DOHH2 (cell line): ENCODE results near the gene MEGF11.

ENCODE experiments used
- H3F3A ChIP-seq: fragments of 200-600 bp; sonication (generic), shearing (Covaris generic); 2 replicates; pipeline ENCODE4 v1.6.0; 2016; ENCODE audit warnings: antibody characterized with exemption, mild to moderate bottlenecking; ENCODE audit not compliant: control insufficient read depth, insufficient read depth
- H3K27ac ChIP-seq: fragments of 200-600 bp; sonication (generic); 2 replicates; pipeline ENCODE4 v1.5.1; 2014; ENCODE audit warnings: low read depth, mild to moderate bottlenecking, low read length, moderate library complexity
- H3K27me3 ChIP-seq: fragments of 200-600 bp; sonication (generic); 2 replicates; pipeline ENCODE4 v1.6.1; 2014; ENCODE audit warnings: mild to moderate bottlenecking, low read length, mixed read lengths; ENCODE audit not compliant: control insufficient read depth
- H3K36me3 ChIP-seq: fragments of 200-600 bp; sonication (generic); 2 replicates; pipeline ENCODE4 v1.6.1; 2014; ENCODE audit warnings: mild to moderate bottlenecking, low read length, moderate library complexity, mixed read lengths; ENCODE audit not compliant: control insufficient read depth
- H3K4me1 ChIP-seq: fragments of 200-600 bp; sonication (generic); 2 replicates; pipeline ENCODE4 v1.6.1; 2014; ENCODE audit warnings: mild to moderate bottlenecking, low read length, mixed read lengths; ENCODE audit not compliant: control insufficient read depth
- H3K4me2 ChIP-seq: fragments of 200-600 bp; sonication (generic); 2 replicates; pipeline ENCODE4 v1.6.0; 2014; ENCODE audit warnings: mild to moderate bottlenecking, low read length, moderate library complexity
- H3K4me3 ChIP-seq: fragments of 200-600 bp; sonication (generic); 2 replicates; pipeline ENCODE4 v1.5.1; 2014; ENCODE audit warnings: mild to moderate bottlenecking, low read length, mixed read lengths
- H3K79me2 ChIP-seq: fragments of 200-600 bp; sonication (generic); 2 replicates; pipeline ENCODE4 v1.6.1; 2014; ENCODE audit warnings: mild to moderate bottlenecking, low read length, mixed read lengths; ENCODE audit not compliant: control insufficient read depth
- H3K9me2 ChIP-seq: fragments of 200-600 bp; sonication (generic); replicated peaks from 2 replicates; pipeline ENCODE4 v1.6.1; 2014; ENCODE audit warnings: mild to moderate bottlenecking, low read length, mixed read lengths; ENCODE audit not compliant: control insufficient read depth
- H3K9me3 ChIP-seq: fragments of 200-600 bp; sonication (generic); 2 replicates; pipeline ENCODE4 v1.6.1; 2014; ENCODE audit warnings: antibody characterized with exemption, low read length, mixed read lengths; ENCODE audit not compliant: control insufficient read depth, insufficient read depth
- H4K20me1 ChIP-seq: fragments of 200-600 bp; sonication (generic); 2 replicates; pipeline ENCODE4 v1.6.0; 2014; ENCODE audit warnings: low read depth, mild to moderate bottlenecking, antibody characterized with exemption, low read length, moderate library complexity; ENCODE audit not compliant: control insufficient read depth, insufficient read depth
- CTCF ChIP-seq: fragments of 200-600 bp; sonication (generic); IDR thresholded peaks from one replicate; pipeline ENCODE4 v1.5.1; 2014; ENCODE audit warnings: antibody characterized with exemption, mild to moderate bottlenecking, low read depth, low read length; ENCODE audit not compliant: poor library complexity, severe bottlenecking
- EZH2phosphoT487 ChIP-seq: fragments of 200-600 bp; sonication (generic); IDR thresholded peaks from 2 replicates; pipeline ENCODE4 v1.6.1; 2017; ENCODE audit warnings: borderline replicate concordance, mild to moderate bottlenecking, antibody characterized with exemption, low read length, moderate library complexity, mixed read lengths

The MEGF11 gene

GRCh38 chr15:66136948-66137347 lies 116.6 kb downstream of the MEGF11 start:
- Histone ChIP-seq H3K4me2 (no peak overlapping the region), H3K36me3 (peaks cover 58% of the 10 kb centered on the region), H4K20me1 (peaks cover 6% of the 10 kb centered on the region), H3K79me2 (peaks cover 35% of the 10 kb centered on the region), H3K4me1 (peaks cover 53% of the 10 kb centered on the region), H3K27ac (no peak overlapping the region), H3K9me3 (no peaks in the 10 kb centered on the region), H3K27me3 (no peaks in the 10 kb centered on the region), H3K9me2 (no peaks in the 10 kb centered on the region), H3F3A (peaks cover 34% of the 10 kb centered on the region), H3K4me3 (no peak overlapping the region)
- TF ChIP-seq EZH2phosphoT487 (no peak), CTCF (no peak)

GRCh38 chr15:66135664-66136063 lies 117.9 kb downstream of the MEGF11 start:
- Histone ChIP-seq H3K79me2 (peaks cover 22% of the 10 kb centered on the region), H3F3A (peaks cover 34% of the 10 kb centered on the region), H4K20me1 (peaks cover 6% of the 10 kb centered on the region), H3K4me1 (peaks cover 56% of the 10 kb centered on the region), H3K9me2 (no peaks in the 10 kb centered on the region), H3K27ac (no peak overlapping the region), H3K27me3 (no peaks in the 10 kb centered on the region), H3K4me3 (no peak overlapping the region), H3K36me3 (peaks cover 48% of the 10 kb centered on the region), H3K4me2 (no peak overlapping the region), H3K9me3 (no peaks in the 10 kb centered on the region)
- TF ChIP-seq CTCF (no peak), EZH2phosphoT487 (no peak)

- no peaks in the 10 kb centered on the region for H3K27me3 ChIP-seq
- H3K4me2 ChIP-seq, result no peak overlapping the region
- peaks cover 38% of the 10 kb centered on the region for H3K36me3 ChIP-seq
Measured at GRCh38 chr15:66134284-66134683, 119.3 kb downstream of the MEGF11 start.

More at GRCh38 chr15:66134284-66134683, 119.3 kb downstream of the MEGF11 start:
- TF ChIP-seq EZH2phosphoT487 (no peak), CTCF (no peak)
- peaks cover 20% of the 10 kb centered on the region for H3F3A ChIP-seq
- no peak overlapping the region for H3K27ac ChIP-seq
- H3K9me3 ChIP-seq, result no peaks in the 10 kb centered on the region
- H3K9me2 ChIP-seq, result no peaks in the 10 kb centered on the region
- peaks cover 10% of the 10 kb centered on the region for H3K79me2 ChIP-seq
- no peaks in the 10 kb centered on the region; the same call in 1 of the 2 replicates for H4K20me1 ChIP-seq
- H3K4me3 ChIP-seq, result no peak overlapping the region
- H3K4me1 ChIP-seq, result peaks cover 42% of the 10 kb centered on the region
